ENCODE results near the gene EP400. TPM values are rescaled to one million over a fixed set of nuclear protein-coding genes. Genes with fewer than 3 reads are reported as not detected.

EP400 gene
- total RNA-seq, 4 donors from 2014 or later = 12.6 to 28.0 (median 22.8) TPM

GRCh38 chr12:131913666-131914065 is 36.1 kb upstream of the EP400 start:
- H3K9me3 ChIP-seq = no peaks in the 10 kb centered on the region
- no peak overlapping the region for H3K4me3 ChIP-seq
- no peaks in the 10 kb centered on the region for H3K27me3 ChIP-seq
- no peak overlapping the region for H3K27ac ChIP-seq
- TF ChIP-seq CTCF (IDR thresholded peaks at IDR 0.05) (no peak), EP300 (IDR thresholded peaks at IDR 0.05) (no peak), POLR2A (IDR thresholded peaks at IDR 0.05) (no peak), POLR2AphosphoS5 (IDR thresholded peaks at IDR 0.05) (no peak)
- H3K36me3 ChIP-seq = peaks cover 0 to 97% of the 10 kb centered on the region in 2 donors
- H3K4me1 ChIP-seq = peaks cover 0 to 19% (median 13%) of the 10 kb centered on the region in 3 donors
- no peak for ATAC-seq
- WGBS, 2 donors (ENCODE audit: low coverage in 1 of 2) = 80% methylated on average over 1 of the region's 8 CpGs; no CpG with 5 or more reads in 1 of the 2 donors

GRCh38 chr12:131914179-131914702 is 35.5 kb upstream of the EP400 start:
- Histone ChIP-seq H3K9me3 (no peaks in the 10 kb centered on the region), H3K27ac (no peak overlapping the region), H3K4me3 (no peak overlapping the region), H3K27me3 (no peaks in the 10 kb centered on the region), H3K4me1 (peaks cover 0 to 19% (median 13%) of the 10 kb centered on the region in 3 donors), H3K36me3 (peaks cover 0 to 96% of the 10 kb centered on the region in 2 donors)
- TF ChIP-seq CTCF (IDR thresholded peaks at IDR 0.05) = no peak
- no peak for TF ChIP-seq POLR2A (IDR thresholded peaks at IDR 0.05)
- TF ChIP-seq POLR2AphosphoS5 (IDR thresholded peaks at IDR 0.05) = no peak
- TF ChIP-seq EP300 (IDR thresholded peaks at IDR 0.05) = no peak
- no peak for ATAC-seq
- 98 to 100% methylated on average over 2 to 7 of the region's 14 CpGs for WGBS, 2 donors (ENCODE audit: low coverage in 1 of 2)

GRCh38 chr12:131915000-131915689 is 34.6 kb upstream of the EP400 start:
- Histone ChIP-seq H3K36me3 (peaks cover 0 to 96% of the 10 kb centered on the region in 2 donors), H3K4me3 (no peak overlapping the region), H3K4me1 (peaks cover 0 to 19% (median 13%) of the 10 kb centered on the region in 3 donors), H3K27ac (no peak overlapping the region), H3K9me3 (no peaks in the 10 kb centered on the region), H3K27me3 (no peaks in the 10 kb centered on the region)
- TF ChIP-seq EP300 (IDR thresholded peaks at IDR 0.05) (no peak), CTCF (IDR thresholded peaks at IDR 0.05) (no peak), POLR2A (IDR thresholded peaks at IDR 0.05) (no peak), POLR2AphosphoS5 (IDR thresholded peaks at IDR 0.05) (no peak)
- ATAC-seq = no peak
- 72% methylated on average over 5 of the region's 20 CpGs; no CpG with 5 or more reads in 1 of the 2 donors for WGBS, 2 donors (ENCODE audit: low coverage in 1 of 2)

GRCh38 chr12:131915823-131916222 is 33.9 kb upstream of the EP400 start:
- no peaks in the 10 kb centered on the region for H3K27me3 ChIP-seq
- WGBS, 2 donors (ENCODE audit: low coverage in 1 of 2) = 100% methylated on average over 1 of the region's 21 CpGs; no CpG with 5 or more reads in 1 of the 2 donors
- H3K4me3 ChIP-seq = no peak overlapping the region
- no peaks in the 10 kb centered on the region for H3K9me3 ChIP-seq
- H3K36me3 ChIP-seq = peaks cover 0 to 96% of the 10 kb centered on the region in 2 donors
- H3K27ac ChIP-seq = no peak overlapping the region
- no peak for ATAC-seq
- H3K4me1 ChIP-seq = peaks cover 0 to 19% (median 13%) of the 10 kb centered on the region in 3 donors
- no peak for TF ChIP-seq CTCF (IDR thresholded peaks at IDR 0.05)
- TF ChIP-seq POLR2A (IDR thresholded peaks at IDR 0.05) = no peak
- TF ChIP-seq POLR2AphosphoS5 (IDR thresholded peaks at IDR 0.05) = no peak
- no peak for TF ChIP-seq EP300 (IDR thresholded peaks at IDR 0.05)

All from gastroesophageal sphincter (tissue), 4 donors.